GM04504 (cell line): ENCODE results near the gene ENG.

Experiments
- DNase-seq: peaks from one replicate; pipeline ENCODE4 v3.0.0-alpha.2; 2012; ENCODE audit warnings: low read depth

The ENG gene

GRCh38 chr9:127813686-127814226 lies 40.7 kb downstream of the ENG start:
- no peak for DNase-seq

GRCh38 chr9:127812936-127813675 lies 41.4 kb downstream of the ENG start:
- DNase-seq, result no peak

GRCh38 chr9:127812011-127812410 lies 42.4 kb downstream of the ENG start:
- DNase-seq, result no peak

GRCh38 chr9:127810378-127811187 lies 43.9 kb downstream of the ENG start:
- no peak for DNase-seq

GRCh38 chr9:127809540-127810377 lies 44.7 kb downstream of the ENG start:
- no peak for DNase-seq

- DNase-seq, result no peak
Observed at GRCh38 chr9:127809002-127809539, 45.4 kb downstream of the ENG start.

GRCh38 chr9:127808347-127809001 lies 46.0 kb downstream of the ENG start:
- DNase-seq, result no peak

- DNase-seq, result no peak
Observed at GRCh38 chr9:127806871-127807270, 47.6 kb downstream of the ENG start.

- no peak for DNase-seq
Observed at GRCh38 chr9:127805620-127806019, 48.8 kb downstream of the ENG start.

GRCh38 chr9:127803507-127804352 lies 50.7 kb downstream of the ENG start:
- no peak for DNase-seq

GRCh38 chr9:127802576-127803443 lies 51.6 kb downstream of the ENG start, which contains the start of gene FPGS:
Gene FPGS (plus strand): TSS chr9:127802882. CDS start chr9:127802925, 43 bp downstream.
- peak; percentile 71 for DNase-seq

GRCh38 chr9:127801955-127802575 lies 52.4 kb downstream of the ENG start:
- DNase-seq, result no peak

GRCh38 chr9:127796852-127797370 lies 57.5 kb downstream of the ENG start:
- DNase-seq, result no peak

GRCh38 chr9:127796225-127796813 lies 58.1 kb downstream of the ENG start:
- no peak for DNase-seq

GRCh38 chr9:127794001-127794791 lies 60.3 kb downstream of the ENG start:
- DNase-seq, result no peak

- no peak for DNase-seq
Observed at GRCh38 chr9:127793093-127793708, 61.3 kb downstream of the ENG start.
